Stimulated activated CD8-positive, alpha-beta memory T cell treated with anti-CD3 and anti-CD28 coated beads, Interleukin-15, amount 100 ng/mL, for 1 hour (primary cell): ENCODE measurements around the gene GAP43.

Experiments used
- DNase-seq: peaks from one replicate; pipeline ENCODE4 v3.0.0-alpha.2; 2020; ENCODE audit warnings: low read depth

The GAP43 gene

GRCh38 chr3:115766587-115767482, 143.5 kb downstream of the GAP43 start:
- no peak for DNase-seq

GRCh38 chr3:115768661-115769060, 145.4 kb downstream of the GAP43 start:
- DNase-seq: no peak
